Right forelimb (tissue), 1 donor: ENCODE data around the gene NNT.
"Not testable (repeated sequence)": the region's sequence is repeated elsewhere in the genome, so short reads cannot be mapped to it uniquely, and the experiment has no call there.

Experiments used
- DNase-seq: peaks from one replicate; pipeline ENCODE4 v3.0.0-alpha.2; 2018

Gene NNT

DNA sequence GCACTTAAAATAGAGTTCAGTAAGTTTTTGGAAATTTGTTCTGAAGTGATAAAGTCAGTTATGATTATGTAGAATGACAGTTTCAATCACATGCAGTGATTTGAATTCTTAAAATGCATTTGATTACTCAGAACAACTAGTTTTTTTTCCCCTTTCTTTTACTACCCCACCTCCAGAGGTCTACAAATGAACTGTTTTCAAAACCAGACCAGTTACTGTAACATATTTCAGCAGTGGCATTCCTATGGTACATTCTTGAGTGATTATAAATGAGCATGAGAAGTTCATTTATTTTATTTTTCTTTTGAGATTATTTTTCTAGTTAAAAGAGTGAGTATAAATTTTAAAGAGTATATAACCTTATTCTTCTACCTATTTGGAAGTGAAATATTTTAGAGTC, 71.6 kb downstream of the NNT start:
- no peak for DNase-seq

DNA sequence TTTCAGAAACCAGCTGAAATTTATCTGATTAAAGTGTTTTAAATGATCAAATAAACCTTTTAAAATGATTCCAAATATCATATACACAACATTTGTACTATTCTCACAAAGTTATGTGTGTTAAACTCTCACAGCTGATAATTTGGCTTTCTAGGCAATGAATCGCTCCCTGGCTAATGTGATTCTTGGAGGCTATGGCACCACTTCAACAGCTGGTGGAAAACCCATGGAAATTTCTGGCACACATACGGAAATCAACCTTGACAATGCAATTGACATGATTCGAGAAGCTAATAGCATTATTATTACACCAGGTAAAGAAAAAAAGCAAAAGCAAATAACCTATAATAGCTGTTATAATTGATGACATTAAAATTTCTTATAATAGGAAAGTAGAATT, 72.4 kb downstream of the NNT start:
- no peak for DNase-seq

DNA sequence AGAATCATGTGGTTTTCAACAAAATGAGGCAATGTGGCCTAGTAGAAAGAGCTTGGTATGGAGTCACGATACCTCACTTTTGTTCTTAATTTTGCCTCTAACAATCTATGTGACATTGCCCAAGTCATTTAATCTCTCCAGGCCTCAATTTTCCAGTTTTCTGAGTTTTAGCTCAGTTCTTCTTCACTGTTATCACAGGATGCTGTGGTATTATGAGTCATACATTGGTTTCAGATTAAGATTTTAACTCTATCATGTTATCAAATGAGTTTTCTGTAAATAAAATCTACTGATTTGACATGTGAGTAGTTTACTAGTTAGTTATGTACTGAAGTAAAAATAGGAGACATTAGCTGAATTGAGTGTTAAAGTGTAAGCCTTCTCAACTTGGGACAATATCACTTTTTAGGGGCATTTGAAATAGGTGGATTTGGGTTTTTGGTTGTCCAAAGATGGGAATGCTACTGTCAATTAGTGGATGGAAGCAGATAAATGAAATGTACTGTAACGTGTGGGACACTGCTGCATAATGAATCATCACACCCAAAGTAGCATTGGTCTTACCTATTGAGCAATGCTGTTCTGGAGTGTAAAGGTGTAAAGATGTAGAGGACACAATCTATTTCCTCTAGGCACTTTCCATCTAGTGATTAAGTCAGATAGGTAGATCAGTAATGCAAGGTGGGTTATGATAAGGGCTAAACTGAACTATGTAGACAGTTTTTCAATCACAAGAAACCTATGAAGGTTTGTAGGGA, 73.3 kb downstream of the NNT start:
- DNase-seq = no peak

DNA sequence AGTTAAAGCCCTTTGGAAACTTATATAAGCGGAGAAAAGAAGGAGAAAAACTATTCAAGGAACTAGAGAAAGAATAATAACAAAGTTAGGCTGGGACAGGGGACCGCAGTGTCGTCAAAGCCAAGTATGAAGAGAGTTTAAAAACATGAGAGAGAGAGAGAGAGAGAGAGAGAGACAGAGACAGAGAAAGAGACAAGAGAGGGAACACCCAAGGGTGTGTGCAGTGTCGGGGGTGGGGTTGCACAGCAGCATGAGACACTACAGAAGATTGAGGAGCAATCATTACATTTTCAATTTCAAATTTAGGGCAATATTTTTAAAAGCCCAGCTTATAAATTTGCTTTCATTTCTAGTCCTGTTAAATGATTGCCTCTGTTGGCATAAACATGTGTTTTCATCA, 74.3 kb downstream of the NNT start:
- no peak for DNase-seq

DNA sequence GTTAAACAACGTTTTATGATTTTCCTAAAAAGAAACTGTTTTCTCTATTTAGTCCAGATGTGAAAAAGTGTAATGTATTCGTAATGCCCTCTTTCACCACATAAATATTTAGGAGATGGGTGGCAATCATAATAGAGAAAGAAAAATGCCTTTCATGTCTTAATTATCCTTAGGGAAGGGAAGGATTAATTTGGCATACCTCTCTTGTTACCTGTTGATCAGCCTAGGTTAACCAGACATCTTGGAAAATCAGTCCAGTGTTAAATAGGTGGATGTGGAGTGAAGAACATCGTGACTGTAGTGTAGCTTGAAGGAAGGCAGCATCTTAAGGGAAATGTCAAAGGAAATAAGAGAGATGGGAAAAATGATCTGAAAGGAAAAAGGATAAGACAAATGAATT, 76.2 kb downstream of the NNT start:
- no peak for DNase-seq

DNA sequence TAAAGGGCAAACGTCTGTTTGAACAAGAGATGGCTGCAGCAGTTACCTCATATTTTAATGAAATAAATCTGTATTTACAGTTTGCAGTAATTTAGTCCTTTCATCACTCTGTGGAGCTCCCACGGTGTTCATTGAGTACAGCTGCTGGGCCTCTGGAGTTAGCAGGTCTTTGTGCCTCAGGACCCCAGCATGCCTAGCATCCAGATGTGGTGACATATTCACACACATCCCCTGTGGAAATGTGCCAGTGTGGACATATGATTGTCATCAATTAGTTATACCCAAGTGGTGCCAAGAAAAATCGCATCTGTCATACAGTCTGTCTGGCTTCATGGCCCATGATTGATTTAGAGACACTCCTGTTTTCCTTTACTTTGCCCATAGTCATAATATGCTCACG, 77.3 kb downstream of the NNT start:
- no peak for DNase-seq

DNA sequence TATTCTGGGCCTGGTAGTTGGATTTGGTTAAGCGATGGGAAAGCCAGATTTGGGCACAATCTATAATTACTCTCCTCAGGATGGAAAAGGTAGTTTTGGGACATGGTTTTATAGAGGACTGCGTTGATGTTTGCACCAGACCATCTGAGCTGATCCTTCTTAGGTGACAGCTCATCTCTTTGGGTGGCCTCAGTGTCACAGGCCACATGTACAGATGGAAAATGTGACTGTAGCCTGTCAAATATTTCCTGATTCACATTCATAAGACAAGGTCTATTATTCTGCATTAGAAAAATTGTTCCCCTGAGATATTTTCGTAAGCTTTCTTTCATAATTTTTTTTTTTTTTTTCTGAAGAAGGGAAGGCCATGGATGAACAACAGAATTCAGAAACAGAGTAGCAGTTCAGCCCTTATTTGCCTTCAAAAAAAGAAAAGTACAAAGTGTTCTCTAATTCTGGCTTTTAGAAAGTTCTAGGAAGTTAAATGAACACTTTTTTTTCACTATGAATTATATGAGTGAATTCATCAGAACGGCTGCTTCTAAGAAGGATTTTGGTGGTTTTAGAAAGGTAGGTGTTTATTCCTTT, 81.0 kb downstream of the NNT start:
- no peak for DNase-seq

DNA sequence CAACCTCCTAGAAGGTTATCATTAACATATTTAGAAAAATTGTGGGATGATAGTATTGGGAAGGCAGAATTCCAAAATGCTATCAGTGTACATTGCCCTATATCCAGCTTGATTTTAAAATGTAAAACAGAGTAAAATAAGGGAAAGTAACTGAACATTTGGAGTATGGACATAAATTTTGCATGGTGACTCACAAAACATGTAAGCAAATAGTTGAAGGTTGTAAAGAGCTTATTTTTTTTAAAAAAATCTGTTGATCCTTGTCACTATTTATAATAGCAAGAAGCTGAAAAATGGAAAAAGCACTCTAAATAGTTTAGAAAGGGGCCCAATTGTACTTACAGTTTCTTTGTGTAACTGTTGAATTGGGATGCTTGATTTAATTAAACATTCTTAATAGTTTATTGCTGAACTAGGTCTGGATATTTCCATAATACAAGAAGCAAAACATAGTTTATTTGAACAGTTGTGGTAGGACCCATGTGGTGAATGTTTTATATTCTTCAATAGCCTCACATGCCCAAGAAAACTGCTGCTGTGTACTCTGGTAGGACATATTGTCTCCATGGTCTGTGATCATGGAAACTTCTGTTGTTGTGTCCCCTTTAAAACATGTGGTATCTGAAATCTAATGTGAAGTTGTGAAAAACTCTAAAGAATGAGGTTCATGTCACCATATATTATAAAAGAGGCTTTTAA, 82.4 kb downstream of the NNT start:
- no peak for DNase-seq

DNA sequence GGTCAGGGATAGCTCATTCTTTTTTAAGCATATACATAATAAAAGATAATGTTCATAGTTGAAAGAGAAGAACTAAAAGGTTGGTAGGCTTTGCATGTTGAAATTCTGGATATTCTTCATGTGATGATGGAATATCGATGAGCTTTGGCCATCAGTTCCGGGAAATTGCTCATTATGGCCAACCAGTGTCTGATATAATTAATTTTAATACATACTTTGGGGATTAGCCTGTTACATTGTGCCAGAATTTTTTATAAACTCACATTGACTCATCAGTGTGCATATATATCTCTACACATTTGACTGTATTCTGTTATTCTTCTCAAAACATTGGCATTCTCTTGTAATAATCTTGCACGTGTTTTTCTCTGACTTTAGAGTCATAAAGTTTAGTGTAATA, 84.3 kb downstream of the NNT start:
- DNase-seq = no peak

DNA sequence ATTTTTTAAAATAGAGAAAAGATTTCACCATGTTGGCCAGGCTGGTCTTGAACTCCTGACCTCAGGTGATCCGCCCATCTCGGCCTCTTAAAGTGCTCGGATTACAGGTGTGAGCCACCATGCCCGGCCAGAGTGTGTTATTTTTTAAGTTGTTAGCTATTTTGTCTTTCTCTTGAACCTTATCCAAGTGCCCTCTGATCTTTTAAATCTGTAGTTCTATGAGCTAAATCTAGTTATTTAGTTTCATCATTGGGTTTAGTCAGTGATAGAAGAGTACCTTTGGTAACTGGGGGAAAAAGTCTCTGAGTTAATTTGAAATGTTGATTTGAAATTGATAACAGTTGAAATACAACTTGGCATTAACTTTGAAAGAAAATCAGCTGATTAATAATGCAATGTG, 88.3 kb downstream of the NNT start:
- no peak for DNase-seq

DNA sequence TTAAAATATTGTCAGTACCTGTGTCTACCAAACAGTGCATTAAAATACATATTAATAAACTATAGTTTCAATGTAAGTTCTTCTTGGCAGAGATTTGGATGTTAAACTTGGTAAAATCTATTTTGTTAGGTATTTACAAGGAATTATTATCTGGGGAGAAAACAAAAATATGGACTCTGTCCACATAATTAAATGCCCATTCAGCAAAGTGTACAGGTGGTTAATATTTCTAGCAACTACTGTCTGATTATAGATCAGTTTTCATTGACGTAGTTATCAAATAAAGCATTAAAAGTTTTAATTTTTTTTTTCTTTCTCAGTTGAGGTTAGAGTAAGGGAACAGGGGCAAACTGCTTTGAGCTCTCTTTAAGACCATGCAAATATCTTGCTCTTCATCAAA, 88.9 kb downstream of the NNT start:
- DNase-seq = no peak

DNA sequence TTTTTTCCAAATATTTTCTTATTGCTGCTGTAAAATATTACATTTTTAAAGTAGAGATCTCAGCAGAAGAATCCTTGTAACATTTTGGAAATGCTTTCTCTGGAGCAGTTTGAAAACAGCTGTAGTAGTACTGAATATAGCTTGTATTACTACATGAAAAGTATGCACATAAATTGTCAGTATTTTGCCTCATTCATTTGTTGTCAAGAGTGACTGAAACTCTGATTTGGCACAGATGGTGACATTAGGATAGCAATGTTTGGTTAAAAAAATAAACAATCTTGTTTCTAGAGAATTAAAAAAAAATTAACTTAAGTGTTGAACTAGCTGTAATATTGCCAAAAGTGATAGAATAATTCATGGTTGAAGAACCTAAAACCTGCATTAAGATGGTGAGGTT, 90.4 kb downstream of the NNT start:
- DNase-seq = no peak

DNA sequence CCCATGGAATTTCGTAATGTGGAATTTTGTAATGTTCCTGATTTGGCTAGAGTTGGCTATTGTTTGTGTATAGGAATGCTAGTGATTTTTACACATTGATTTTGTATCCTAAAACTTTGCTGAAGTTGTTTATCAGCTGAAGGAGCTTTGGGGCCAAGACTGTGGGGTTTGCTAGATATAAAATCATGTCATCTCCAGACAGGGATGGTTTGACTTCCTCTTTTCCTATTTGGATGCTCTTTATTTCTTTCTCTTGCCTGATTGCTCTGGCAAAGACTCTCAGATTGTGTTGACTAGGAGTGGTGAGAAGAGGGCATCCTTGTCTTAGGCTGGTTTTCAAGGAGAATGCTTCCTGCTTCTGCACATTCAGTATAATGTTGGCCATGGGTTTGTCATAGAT, 91.0 kb downstream of the NNT start:
- DNase-seq = no peak

DNA sequence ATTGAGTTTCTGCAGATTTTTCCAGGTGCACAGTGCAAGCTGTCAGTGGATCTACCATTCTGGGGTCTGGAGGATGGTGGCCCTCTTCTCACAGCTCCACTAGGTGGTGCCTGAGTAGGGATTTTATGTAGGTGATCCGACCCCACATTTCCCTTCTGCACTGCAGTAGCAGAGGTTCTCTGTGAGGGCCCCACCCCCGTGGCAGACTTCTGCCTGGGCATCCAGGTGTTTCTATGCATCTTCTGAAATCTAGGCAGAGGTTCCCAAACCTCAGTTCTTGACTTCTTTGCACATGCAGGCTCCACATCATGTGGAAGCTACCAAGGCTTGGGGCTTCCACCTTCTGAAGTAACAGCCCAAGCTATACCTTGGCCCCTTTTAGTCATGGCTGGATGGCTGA, 93.5 kb downstream of the NNT start:
- not testable (repeated sequence) for DNase-seq

DNA sequence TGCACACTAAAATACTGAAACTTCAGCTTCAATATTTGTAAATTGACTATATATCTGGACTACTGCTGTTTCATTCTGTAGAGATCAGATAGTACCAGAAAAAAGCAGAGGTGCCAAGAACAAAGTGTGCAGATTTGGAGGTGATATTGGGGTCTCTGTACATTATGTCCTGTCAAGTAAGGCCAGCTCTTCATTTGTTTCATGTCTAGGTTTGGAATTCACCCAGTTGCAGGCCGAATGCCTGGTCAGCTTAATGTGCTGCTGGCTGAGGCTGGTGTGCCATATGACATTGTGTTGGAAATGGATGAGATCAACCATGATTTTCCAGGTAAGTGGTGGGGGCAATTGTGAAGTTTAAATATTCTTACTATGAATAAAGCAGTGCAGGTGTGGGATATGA, 96.9 kb downstream of the NNT start:
- no peak for DNase-seq

DNA sequence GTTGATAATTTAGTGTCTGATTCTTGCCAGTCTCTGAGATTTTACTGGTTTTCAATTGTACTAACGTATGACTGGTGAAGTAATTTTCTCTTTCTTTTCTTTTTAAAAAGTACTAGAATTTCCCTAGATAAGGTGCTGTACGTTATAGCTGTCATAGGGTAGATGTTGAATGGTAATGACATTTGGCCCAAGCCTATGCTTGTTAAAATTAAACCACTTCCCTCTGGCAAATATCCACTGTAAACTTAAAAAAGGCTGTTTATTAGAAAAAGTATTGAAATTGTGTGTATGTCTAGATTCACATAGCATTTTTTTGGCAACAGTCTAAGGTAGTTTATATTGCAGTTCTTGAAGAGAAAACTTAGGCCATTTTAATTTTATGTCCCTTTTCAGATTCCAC, 97.6 kb downstream of the NNT start:
- DNase-seq = no peak

DNA sequence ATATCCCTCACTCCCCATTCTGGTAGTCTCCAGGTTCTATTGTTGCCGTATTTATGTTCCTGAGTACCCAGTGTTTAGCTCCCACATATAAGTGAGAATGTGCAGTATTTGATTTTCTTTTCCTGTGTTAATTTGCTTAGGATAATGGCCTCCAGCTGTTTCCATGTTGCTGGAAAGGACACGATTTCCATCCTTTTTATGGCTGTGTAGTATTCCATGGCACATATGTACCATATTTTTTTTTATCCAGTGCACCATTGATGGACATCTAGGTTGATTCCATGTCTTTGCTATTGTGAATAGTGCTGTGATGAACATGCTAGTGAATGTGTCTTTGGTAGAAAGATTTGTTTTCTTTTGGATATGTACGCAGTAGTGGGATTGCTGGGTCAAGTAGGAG, 98.2 kb downstream of the NNT start:
- DNase-seq = no peak

DNA sequence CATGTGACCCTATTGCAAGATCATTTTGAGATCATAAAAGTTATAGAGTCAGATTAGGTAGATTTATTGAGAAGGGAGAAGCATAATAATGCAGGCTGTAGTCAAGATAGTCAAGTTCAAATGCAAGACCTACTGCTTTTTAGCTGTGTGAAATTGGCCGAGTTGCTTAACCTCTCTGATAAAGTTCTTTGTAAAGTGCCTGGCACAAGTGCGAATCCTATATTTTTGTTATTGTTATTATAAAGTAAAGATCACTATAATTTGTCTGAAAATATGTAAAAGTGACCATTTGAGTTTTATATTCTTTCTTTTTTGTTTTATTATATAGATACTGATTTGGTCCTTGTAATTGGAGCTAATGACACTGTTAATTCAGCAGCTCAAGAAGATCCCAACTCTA, 99.3 kb downstream of the NNT start:
- no peak for DNase-seq

DNA sequence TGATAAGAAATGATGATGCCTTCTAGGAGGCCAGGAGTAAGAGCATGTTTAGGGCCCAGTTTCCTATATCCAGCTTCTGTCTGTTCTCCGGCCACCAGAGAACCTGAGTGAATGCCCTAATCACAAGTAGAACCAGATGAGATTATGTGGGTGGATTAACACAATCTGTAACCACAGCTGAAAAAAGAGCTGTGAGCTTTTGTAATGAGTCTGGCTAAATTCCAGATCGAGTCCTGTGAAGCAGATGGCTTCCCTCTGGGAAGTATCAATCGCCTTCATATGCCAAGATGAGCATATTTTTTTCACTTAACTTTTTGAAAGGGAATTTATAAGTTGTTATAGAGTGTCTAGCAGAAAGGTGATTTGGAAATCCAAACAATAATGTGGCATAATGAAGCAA, 99.8 kb downstream of the NNT start:
- no peak for DNase-seq

DNA sequence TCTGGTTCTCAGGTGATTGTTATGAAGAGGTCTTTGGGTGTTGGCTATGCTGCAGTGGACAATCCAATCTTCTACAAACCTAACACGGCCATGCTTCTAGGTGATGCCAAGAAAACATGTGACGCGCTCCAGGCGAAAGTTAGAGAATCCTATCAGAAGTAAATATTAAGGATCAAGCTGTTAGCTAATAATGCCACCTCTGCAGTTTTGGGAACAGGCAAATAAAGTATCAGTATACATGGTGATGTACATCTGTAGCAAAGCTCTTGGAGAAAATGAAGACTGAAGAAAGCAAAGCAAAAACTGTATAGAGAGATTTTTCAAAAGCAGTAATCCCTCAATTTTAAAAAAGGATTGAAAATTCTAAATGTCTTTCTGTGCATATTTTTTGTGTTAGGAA, 101.3 kb downstream of the NNT start:
- no peak for DNase-seq

DNA sequence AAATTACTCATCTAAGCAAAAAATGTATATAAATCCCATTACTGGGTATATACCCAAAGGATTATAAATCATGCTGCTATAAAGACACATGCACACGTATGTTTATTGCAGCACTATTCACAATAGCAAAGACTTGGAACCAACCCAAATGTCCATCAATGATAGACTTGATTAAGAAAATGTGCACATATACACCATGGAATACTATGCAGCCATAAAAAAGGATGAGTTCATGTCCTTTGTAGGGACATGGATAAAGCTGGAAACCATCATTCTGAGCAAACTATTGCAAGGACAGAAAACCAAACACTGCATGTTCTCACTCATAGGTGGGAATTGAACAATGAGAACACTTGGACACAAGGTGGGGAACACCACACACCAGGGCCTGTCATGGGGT, 103.6 kb downstream of the NNT start:
- DNase-seq = not testable (repeated sequence)

DNA sequence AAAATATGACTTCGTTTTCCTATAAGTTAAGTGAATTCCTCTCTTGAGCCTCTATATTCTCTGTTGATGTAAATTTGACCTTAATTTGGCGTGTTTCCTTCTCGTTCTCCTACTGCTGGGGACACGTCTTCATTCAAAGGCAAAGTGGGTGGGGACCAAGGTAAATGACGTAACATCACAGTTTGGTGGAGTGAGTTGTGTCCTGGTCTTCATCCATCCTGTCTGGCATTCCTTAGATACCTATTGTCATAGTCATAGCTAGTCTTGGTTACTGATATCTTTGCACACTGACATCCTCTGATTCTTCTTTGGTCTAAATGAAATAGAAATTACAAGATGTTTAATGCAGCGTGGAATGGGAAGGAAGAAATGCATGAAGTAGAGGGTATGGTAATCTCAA, 108.5 kb downstream of the NNT start:
- DNase-seq = no peak

DNA sequence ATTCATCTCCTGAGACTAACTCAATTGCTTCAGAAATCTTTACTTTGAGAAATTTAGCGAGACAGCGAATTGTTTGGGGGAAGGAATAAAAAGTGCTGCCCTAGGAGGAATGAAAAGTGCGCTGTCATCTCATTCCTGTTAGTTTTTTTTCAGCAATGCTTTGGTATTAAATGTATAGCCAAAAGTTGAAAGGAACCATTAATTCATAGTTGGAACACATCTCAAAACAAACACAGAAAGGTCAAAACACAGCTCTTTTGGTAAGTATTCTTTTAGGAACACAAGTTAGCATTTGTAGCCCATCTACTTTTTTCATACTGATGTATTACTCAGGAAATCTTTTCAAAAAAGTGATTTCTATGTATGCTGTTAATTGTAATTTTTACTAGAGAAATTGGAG, 109.1 kb downstream of the NNT start:
- no peak for DNase-seq

DNA sequence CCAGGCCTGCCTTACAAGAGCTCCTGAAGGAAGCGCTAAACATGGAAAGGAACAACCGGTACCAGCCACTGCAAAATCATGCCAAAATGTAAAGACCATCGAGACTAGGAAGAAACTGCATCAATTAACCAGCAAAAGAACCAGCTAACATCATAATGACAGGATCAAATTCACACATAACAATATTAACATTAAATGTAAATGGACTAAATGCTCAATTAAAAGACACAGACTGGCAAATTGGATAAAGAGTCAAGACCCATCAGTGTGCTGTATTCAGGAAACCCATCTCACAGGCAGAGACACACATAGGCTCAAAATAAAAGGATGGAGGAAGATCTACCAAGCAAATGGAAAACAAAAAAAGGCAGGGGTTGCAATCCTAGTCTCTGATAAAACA, 116.8 kb downstream of the NNT start:
- not testable (repeated sequence) for DNase-seq

DNA sequence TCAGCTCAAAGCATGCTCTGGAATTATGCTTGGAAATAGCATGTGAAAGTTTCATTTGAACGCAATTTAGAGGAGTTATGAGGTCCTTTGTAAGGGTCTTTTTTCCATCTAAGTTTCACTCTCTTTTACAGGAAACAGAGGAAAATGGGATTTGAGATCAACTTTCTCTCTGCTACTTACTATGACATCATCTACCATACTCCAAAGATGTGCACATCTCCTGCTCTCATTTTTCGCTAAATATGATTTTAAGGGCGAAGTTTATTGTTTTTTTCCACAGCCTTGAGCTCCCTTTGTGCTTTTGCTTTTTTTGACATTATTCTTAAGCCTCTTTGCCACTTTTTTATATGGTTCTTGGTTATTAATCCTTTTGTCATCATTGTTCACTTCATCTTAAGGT, 125.6 kb downstream of the NNT start:
- DNase-seq = no peak
